Measurements from ENCODE around the gene DLGAP4. TPM values are rescaled to one million over a fixed set of nuclear protein-coding genes. Genes with fewer than 3 reads are reported as not detected.
A peak's percentile ranks its signal among the peaks of the same experiment; 100 is the strongest.

Gene DLGAP4
- total RNA-seq, 2 donors from 2014 or later = 43.3 to 70.7 TPM

DNA sequence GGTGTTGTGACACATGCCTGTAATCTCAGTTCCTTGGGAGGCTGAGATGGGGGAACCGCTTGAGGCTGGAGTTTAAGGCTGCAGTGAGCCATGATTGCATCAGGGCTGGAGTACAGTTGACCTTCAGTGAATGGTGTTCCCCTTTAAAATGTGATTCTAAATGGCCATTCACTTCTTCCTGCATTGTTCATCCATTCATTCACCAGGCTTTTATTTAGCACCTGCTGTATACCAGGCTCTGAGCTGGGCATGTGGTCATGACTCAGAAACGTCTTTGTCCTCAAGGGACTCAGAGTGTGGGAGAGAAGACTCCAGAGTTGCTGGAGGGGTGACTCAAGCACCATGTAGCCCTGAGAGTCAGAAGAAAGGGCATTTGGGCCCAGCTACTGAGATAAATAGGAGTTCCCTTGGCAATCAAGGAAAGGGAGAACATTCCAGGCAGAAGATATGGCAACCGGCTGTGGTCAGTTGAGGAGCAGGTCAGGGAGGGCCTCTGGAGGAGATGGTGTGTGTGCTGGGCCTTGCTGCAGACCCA is 101.1 kb downstream of the DLGAP4 start:
- Mint-ChIP-seq H3K36me3 (no peaks in the 10 kb centered on the region), H3K27me3 (peaks cover 13 to 30% of the 10 kb centered on the region in 2 donors), H3K4me1 (ENCODE audit: low read depth in 2 of 2) (no peaks in the 10 kb centered on the region), H3K4me3 (no peak overlapping the region), H3K9me3 (no peaks in the 10 kb centered on the region), H3K27ac (no peak overlapping the region)
- ATAC-seq = no peak
- DNase-seq (ENCODE audit: low spot score) = no peak

DNA sequence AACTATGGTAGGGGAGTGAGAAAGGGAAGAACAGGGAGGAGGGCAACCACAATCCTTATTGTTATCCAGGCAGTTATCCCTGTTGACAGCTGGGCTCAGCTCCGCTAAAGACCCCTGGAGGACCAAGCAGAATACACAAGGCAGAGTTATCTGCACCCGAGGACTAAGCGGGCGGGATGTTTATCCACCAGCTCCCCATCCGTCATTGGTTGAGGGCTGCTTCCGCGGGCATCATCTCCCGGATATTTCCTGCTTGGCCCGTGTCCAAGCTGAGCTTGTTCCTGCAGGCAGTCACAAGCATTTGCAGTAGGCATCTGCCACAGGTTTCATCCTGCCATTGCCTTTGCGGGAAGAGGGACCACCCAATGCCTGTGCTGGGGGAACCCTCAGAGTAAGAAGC is 102.1 kb downstream of the DLGAP4 start:
- peaks cover 9 to 25% of the 10 kb centered on the region in 2 donors for H3K27me3 Mint-ChIP-seq
- no peaks in the 10 kb centered on the region for H3K4me1 Mint-ChIP-seq (ENCODE audit: low read depth in 2 of 2)
- no peak for ATAC-seq

DNA sequence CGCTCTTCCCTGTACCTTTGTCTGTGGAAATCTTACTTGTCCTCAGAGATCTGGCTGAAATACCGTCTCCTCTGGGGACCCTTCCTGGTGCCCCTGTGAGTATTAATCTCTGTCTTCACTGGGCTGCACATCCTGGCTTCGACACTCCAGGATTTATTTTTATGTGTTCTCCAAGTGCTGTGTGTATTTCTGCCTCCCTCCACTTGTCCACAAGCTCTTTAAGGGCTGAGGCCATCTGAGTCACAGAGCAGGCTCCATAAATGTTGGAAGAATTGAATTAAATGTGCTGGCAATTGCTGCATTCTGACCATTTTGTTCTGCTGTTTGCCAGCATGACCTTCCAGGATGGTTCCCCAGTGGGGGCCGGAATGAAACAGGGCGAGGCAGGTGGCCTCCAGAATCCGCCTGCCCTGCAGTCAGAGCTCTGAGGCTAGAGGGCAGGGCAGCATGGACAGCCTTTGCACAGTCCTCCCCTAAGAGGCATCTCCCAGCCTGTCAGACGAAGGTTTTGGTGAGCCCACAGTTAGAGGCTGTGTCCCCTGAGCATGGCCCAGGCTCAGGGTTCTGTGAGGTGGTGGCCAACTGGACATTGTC is 105.8 kb downstream of the DLGAP4 start:
- H3K27me3 Mint-ChIP-seq = peaks cover 6 to 13% of the 10 kb centered on the region in 2 donors
- ATAC-seq (no peak), DNase-seq (ENCODE audit: low spot score) (no peak)
- H3K9me3 Mint-ChIP-seq = no peaks in the 10 kb centered on the region
- no peaks in the 10 kb centered on the region for H3K4me1 Mint-ChIP-seq (ENCODE audit: low read depth in 2 of 2)
- H3K4me3 Mint-ChIP-seq = no peak overlapping the region
- H3K36me3 Mint-ChIP-seq = no peaks in the 10 kb centered on the region
- H3K27ac Mint-ChIP-seq = no peak overlapping the region

More for the DNA sequence above, 102.1 kb downstream of the DLGAP4 start:
- Mint-ChIP-seq H3K36me3 (no peaks in the 10 kb centered on the region), H3K27ac (no peak overlapping the region), H3K4me3 (no peak overlapping the region), H3K9me3 (no peaks in the 10 kb centered on the region)
- DNase-seq (ENCODE audit: low spot score) = no peak

DNA sequence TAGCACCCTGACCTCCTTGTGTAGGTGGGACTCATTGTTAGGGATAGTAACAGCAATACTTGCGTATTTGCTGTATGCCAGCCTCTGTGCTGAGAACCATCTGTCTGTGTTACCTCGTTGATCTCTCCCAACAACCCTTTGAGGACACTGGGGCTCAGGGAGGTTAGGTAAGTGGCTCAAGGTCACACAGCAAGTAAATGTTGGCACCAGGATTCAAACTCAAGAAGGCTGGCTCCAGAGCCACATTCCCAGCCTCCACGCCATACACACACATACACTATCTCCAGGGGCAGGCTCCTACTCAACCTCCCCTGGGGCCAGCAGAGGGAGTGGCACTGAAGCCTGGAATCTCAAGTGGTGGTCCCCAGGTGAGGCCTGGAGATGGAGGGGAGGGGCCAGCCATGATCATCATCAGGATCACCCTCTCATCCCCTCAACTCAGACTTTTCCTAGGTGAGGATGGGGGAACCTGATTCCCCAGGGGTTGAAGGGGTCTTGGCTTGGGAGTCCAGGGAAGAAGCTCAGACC is 109.4 kb downstream of the DLGAP4 start:
- Mint-ChIP-seq H3K36me3 (no peaks in the 10 kb centered on the region), H3K27ac (no peak overlapping the region), H3K27me3 (peaks cover 0 to 7% of the 10 kb centered on the region in 2 donors), H3K9me3 (no peaks in the 10 kb centered on the region), H3K4me3 (no peak overlapping the region), H3K4me1 (ENCODE audit: low read depth in 2 of 2) (no peaks in the 10 kb centered on the region)
- DNase-seq (ENCODE audit: low spot score) = no peak
- ATAC-seq = no peak

DNA sequence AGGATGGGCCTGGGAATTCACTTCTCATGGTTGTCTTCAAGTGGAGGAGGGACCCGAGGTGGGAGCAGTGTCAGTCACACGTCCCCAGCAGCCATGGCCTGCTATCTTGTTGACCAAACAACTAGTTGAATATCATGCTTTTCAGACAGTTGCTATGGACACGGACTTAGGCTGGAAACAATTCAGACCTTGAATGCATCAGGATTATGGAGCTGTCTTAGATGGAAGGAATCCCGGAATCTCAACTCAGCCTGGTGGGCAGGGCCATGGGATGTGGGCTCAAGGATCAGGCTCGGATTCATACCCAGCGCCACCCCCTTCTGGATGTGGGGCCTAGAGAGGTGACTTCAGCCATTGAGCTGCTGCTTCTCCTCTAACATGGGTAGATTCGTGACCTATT is 112.6 kb downstream of the DLGAP4 start:
- H3K9me3 Mint-ChIP-seq = no peaks in the 10 kb centered on the region
- H3K27ac Mint-ChIP-seq = no peak overlapping the region
- no peaks in the 10 kb centered on the region for H3K4me1 Mint-ChIP-seq (ENCODE audit: low read depth in 2 of 2)
- ATAC-seq (no peak), DNase-seq (ENCODE audit: low spot score) (no peak)
- H3K36me3 Mint-ChIP-seq = no peaks in the 10 kb centered on the region
- peaks cover 9 to 10% of the 10 kb centered on the region in 2 donors for H3K27me3 Mint-ChIP-seq
- H3K4me3 Mint-ChIP-seq = no peak overlapping the region

DNA sequence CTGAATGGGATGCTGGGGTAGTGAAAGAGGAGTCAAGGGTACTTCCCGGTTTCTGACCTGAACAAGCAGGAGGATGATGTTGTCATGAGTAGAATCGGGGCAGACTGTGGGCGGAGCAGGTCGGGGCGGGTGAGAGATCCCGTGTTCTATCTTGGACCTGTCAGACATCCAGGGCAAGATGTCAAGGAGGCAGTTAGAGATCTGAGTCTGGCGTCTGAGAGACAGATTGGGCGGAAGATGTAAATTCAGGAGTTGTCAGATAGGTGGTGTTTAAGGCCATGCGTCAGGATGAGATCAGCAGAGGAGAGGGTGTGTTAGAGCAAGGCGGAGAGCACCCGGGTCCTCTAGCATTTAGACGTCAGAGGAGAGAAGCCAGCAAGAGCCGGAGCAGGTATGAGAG is 115.5 kb downstream of the DLGAP4 start:
- Mint-ChIP-seq H3K36me3 (no peaks in the 10 kb centered on the region), H3K4me3 (no peak overlapping the region), H3K9me3 (no peaks in the 10 kb centered on the region)

DNA sequence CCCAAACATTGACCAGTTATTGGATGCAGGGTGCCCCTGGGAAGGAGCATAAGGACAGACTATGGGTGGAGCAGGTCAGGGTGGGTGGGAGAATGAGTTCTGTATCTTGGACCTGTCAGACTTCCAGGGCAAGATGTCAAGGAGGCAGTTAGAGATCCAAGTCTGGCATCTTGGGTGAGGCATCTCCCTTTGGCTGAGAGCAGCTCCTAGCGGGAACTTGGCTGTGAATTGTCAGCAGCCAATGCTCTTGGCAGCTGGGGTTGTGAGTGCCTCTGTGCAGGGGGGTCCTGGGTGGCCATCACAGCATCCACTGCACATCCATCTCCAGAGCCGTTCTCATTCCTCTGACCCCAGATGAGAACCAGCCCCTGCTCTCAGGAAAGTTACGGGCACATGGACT is 118.2 kb downstream of the DLGAP4 start:
- Mint-ChIP-seq H3K27me3 (peaks cover 9 to 21% of the 10 kb centered on the region in 2 donors), H3K27ac (no peak overlapping the region), H3K4me1 (ENCODE audit: low read depth in 2 of 2) (no peaks in the 10 kb centered on the region), H3K4me3 (no peak overlapping the region), H3K36me3 (no peaks in the 10 kb centered on the region), H3K9me3 (no peaks in the 10 kb centered on the region)
- peak in 1 of 2 donors; percentile 30 for ATAC-seq
- no peak for DNase-seq (ENCODE audit: low spot score)

More for the DNA sequence above, 115.5 kb downstream of the DLGAP4 start:
- no peak for DNase-seq (ENCODE audit: low spot score)
- Mint-ChIP-seq H3K4me1 (ENCODE audit: low read depth in 2 of 2) (no peaks in the 10 kb centered on the region), H3K27me3 (peaks cover 9 to 21% of the 10 kb centered on the region in 2 donors), H3K27ac (no peak overlapping the region)
- no peak for ATAC-seq

DNA sequence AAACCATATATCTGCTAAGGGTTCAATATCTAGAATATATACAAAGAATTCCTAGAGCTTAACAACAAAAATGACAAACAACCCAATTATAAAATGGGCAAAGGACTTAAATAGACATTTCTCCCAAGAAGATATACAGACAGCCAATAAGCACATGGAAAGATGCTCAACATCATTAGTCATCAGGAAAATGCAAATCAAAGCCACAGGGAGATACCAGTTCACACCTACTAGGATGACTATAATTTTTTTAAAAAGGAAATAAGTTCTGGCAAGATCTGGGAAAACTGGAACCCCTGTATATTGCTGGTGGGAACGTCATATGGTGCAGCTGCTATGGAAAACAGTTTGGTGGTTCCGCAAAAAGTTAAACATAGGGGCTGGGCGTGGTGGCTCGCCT is 119.0 kb downstream of the DLGAP4 start:
- no peak for ATAC-seq
- Mint-ChIP-seq H3K4me3 (no peak overlapping the region), H3K27ac (no peak overlapping the region), H3K4me1 (ENCODE audit: low read depth in 2 of 2) (no peaks in the 10 kb centered on the region), H3K27me3 (peaks cover 9 to 18% of the 10 kb centered on the region in 2 donors), H3K36me3 (no peaks in the 10 kb centered on the region), H3K9me3 (no peaks in the 10 kb centered on the region)
- DNase-seq (ENCODE audit: low spot score) = no peak

DNA sequence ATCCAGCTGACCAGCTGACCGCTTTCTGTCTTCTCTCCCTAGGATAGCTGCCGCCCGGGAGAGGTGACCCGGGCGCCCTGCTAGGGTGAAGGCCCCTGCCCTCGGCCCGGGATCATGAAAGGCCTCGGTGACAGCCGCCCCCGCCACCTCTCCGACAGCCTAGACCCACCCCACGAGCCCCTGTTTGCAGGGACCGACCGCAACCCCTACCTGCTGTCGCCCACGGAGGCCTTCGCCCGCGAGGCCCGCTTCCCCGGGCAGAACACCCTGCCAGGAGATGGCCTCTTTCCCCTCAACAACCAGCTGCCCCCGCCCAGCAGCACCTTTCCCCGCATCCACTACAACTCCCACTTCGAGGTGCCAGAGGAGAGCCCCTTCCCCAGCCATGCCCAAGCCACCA is 125.5 kb downstream of the DLGAP4 start:
- H3K4me1 Mint-ChIP-seq (ENCODE audit: low read depth in 2 of 2) = peaks cover 0 to 5% of the 10 kb centered on the region in 2 donors
- no peak for ATAC-seq
- H3K36me3 Mint-ChIP-seq = no peaks in the 10 kb centered on the region
- H3K4me3 Mint-ChIP-seq = no peak overlapping the region
- H3K9me3 Mint-ChIP-seq = no peaks in the 10 kb centered on the region
- peaks cover 0 to under 1% of the 10 kb centered on the region in 2 donors for H3K27me3 Mint-ChIP-seq
- H3K27ac Mint-ChIP-seq = no peak overlapping the region
- no peak for DNase-seq (ENCODE audit: low spot score)

DNA sequence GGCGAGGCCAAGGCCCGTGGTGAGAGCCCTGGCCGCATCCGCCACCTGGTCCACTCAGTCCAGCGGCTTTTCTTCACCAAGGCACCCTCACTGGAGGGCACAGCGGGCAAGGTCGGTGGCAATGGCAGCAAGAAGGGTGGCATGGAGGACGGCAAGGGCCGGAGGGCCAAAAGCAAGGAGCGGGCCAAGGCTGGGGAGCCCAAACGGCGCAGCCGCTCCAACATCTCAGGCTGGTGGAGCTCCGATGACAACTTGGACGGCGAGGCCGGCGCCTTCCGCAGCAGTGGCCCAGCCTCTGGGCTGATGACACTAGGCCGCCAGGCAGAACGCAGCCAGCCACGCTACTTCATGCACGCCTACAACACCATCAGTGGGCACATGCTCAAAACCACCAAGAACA is 126.0 kb downstream of the DLGAP4 start:
- Mint-ChIP-seq H3K4me1 (ENCODE audit: low read depth in 2 of 2) (peaks cover 0 to 5% of the 10 kb centered on the region in 2 donors), H3K4me3 (no peak overlapping the region), H3K27ac (no peak overlapping the region), H3K9me3 (no peaks in the 10 kb centered on the region), H3K36me3 (no peaks in the 10 kb centered on the region), H3K27me3 (no peaks in the 10 kb centered on the region)
- ATAC-seq (no peak), DNase-seq (ENCODE audit: low spot score) (no peak)

DNA sequence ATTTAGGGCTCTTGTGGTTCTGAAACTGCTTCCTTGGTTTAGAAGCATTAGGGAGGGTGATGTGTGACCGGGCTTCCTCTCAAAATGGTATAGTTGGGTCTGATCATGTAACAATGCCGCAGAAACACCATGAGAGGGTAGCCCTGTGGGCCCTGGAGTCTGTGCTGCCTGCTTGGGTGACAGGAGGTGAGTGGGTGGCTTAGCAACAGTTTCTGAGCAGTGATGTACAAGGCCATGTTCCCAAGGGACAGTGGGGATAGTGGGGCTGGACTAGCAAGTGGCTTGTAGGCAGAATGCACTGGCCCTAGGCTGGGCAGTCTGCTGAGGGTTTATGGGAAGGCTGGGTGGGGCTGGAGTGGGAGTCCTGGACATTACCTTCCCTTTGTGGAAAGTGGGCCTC is 128.2 kb downstream of the DLGAP4 start:
- DNase-seq (ENCODE audit: low spot score) (no peak), ATAC-seq (no peak)
- Mint-ChIP-seq H3K27me3 (no peaks in the 10 kb centered on the region), H3K9me3 (no peaks in the 10 kb centered on the region), H3K4me3 (no peak overlapping the region), H3K36me3 (no peaks in the 10 kb centered on the region), H3K27ac (no peak overlapping the region), H3K4me1 (ENCODE audit: low read depth in 2 of 2) (peaks cover 0 to 5% of the 10 kb centered on the region in 2 donors)

DNA sequence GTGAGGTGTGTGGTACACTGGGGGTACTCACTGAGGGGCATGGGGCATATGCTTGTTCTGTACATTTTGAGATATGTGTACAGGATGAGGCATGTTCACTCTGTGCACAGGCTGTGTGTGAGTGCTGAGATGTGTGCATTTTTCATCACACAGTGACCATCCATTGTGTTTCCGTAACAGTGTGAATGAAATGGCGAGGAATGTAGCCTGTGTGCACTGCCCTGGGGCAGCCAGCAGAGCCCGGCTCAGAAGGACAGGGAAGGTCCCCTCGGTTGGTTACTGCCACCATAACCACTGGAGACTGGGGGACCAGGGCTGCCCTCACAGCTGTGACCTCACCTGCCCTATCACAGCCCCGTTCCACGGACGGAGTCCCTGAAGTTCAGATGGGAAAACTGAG is 129.0 kb downstream of the DLGAP4 start:
- no peaks in the 10 kb centered on the region for H3K36me3 Mint-ChIP-seq

DNA sequence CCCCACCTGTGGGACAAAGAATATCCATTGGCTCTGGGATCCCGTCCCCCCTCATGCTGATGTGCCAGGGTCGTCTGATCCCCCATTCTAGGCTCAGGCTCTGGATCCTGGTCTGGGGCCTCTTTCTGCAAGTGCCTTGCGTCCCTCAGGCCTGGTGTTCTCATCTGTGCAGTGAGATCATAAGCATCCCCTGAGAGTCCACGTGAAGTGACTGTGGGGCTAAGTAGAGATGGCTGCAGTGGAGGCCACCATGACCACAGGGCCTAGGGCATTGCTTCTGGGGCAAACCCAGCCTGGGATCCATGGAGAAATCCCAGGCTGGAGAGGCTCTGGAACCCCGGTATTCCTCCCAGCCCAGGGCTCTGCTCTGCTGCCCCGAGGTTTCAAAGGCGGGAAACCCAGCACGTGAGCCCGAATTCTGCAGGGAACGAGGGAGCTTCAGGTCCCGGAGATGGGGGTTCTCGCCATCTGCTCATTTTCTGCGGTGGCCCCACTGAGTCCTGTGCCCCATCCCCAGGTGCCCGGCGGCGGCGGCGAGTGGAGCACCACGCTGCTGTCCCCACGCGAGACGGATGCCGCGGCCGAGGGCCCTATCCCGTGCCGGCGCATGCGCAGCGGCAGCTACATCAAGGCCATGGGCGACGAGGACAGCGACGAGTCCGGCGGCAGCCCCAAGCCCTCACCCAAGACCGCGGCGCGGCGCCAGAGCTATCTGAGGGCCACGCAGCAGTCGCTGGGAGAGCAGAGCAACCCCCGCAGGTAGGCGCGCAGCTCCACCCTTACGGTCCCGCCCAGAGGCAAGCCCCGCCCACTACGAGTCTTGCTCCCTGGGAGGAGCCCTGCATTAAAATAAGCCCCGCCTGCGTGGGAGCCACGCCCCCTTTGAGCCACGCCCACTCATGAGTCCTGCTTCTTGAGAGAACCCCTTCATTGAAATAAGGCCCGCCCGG is 129.7 kb downstream of the DLGAP4 start:
- Mint-ChIP-seq H3K27ac (no peak overlapping the region), H3K9me3 (no peaks in the 10 kb centered on the region), H3K4me1 (ENCODE audit: low read depth in 2 of 2) (peaks cover 0 to 5% of the 10 kb centered on the region in 2 donors), H3K27me3 (no peaks in the 10 kb centered on the region), H3K4me3 (peak overlapping the region; percentile 44), H3K36me3 (no peaks in the 10 kb centered on the region)
- DNase-seq (ENCODE audit: low spot score) (peak; percentile 88), ATAC-seq (peak; percentile 87 to 92)

More for the DNA sequence above, 129.0 kb downstream of the DLGAP4 start:
- no peaks in the 10 kb centered on the region for H3K27me3 Mint-ChIP-seq
- no peak for DNase-seq (ENCODE audit: low spot score)
- H3K9me3 Mint-ChIP-seq = no peaks in the 10 kb centered on the region
- peaks cover 0 to 5% of the 10 kb centered on the region in 2 donors for H3K4me1 Mint-ChIP-seq (ENCODE audit: low read depth in 2 of 2)
- no peak overlapping the region for H3K27ac Mint-ChIP-seq
- H3K4me3 Mint-ChIP-seq = no peak overlapping the region
- no peak for ATAC-seq

Measured in natural killer cell treated with Interleukin-12 subunit alpha and Interleukin-12 subunit beta and Interleukin-15 and Interleukin-18, amount 100 ng/mL, for 72 hours (primary cell).